NCI-H1417 treated with DMSO at 0.1 percent for 48 hours (cell line): ENCODE data around the gene EML6.

ENCODE experiments used
- DNase-seq: peaks from one replicate; lab custom pipeline; 2025; lab: John Stamatoyannopoulos, UW

EML6 gene

GRCh38 chr2:54912305-54912704 is 188.8 kb downstream of the EML6 start:
- no peak for DNase-seq

- no peak for DNase-seq
These were observed 189.4 kb downstream of the EML6 start for GRCh38 chr2:54912893-54913292.

GRCh38 chr2:54914637-54915036 is 191.2 kb downstream of the EML6 start:
- DNase-seq: no peak

- DNase-seq: no peak
These were observed 191.6 kb downstream of the EML6 start for GRCh38 chr2:54915101-54915500.

GRCh38 chr2:54916637-54917036 is 193.2 kb downstream of the EML6 start:
- DNase-seq: no peak

- DNase-seq: no peak
These were observed 195.3 kb downstream of the EML6 start for GRCh38 chr2:54918647-54919280.

- no peak for DNase-seq
These were observed 197.2 kb downstream of the EML6 start for GRCh38 chr2:54920660-54921059.

- DNase-seq: no peak
These were observed 200.7 kb downstream of the EML6 start for GRCh38 chr2:54924121-54924520.

- no peak for DNase-seq
These were observed 201.6 kb downstream of the EML6 start for GRCh38 chr2:54925022-54925421.

- DNase-seq: no peak
These were observed 203.8 kb downstream of the EML6 start for GRCh38 chr2:54927085-54927750.

GRCh38 chr2:54927751-54928615 is 204.5 kb downstream of the EML6 start:
- no peak for DNase-seq

GRCh38 chr2:54928719-54929118 is 205.3 kb downstream of the EML6 start:
- no peak for DNase-seq

GRCh38 chr2:54931473-54931872 is 208.0 kb downstream of the EML6 start:
- no peak for DNase-seq

GRCh38 chr2:54935389-54935788 is 211.9 kb downstream of the EML6 start:
- DNase-seq: no peak

GRCh38 chr2:54936766-54937165 is 213.3 kb downstream of the EML6 start:
- no peak for DNase-seq

GRCh38 chr2:54939446-54940118 is 216.1 kb downstream of the EML6 start:
- DNase-seq: no peak

- no peak for DNase-seq
These were observed 217.3 kb downstream of the EML6 start for GRCh38 chr2:54940723-54941122.

- no peak for DNase-seq
These were observed 218.0 kb downstream of the EML6 start for GRCh38 chr2:54941248-54941984.

GRCh38 chr2:54942373-54942772 is 218.9 kb downstream of the EML6 start:
- DNase-seq: no peak

GRCh38 chr2:54944724-54945326 is 221.4 kb downstream of the EML6 start:
- DNase-seq: no peak
